Measurements from ENCODE around the gene NDRG4.

NDRG4 gene

GRCh38 chr16:58451945-58452401 lies 48.0 kb upstream of the NDRG4 start:
- H3K4me1 ChIP-seq (ENCODE audit: control insufficient read depth, low read length): no peaks in the 10 kb centered on the region
- TF ChIP-seq EZH2phosphoT487 (IDR thresholded peaks at IDR 0.05; ENCODE audit: borderline replicate concordance, low read length) (no peak), CTCF (IDR thresholded peaks at IDR 0.05; ENCODE audit: low read depth, low read length, poor library complexity, severe bottlenecking) (no peak)
- H4K20me1 ChIP-seq (ENCODE audit: control insufficient read depth, insufficient read depth, low read depth, low read length): no peaks in the 10 kb centered on the region
- no peaks in the 10 kb centered on the region for H3K9me2 ChIP-seq (replicated peaks; ENCODE audit: control insufficient read depth, low read length)
- no peak overlapping the region for H3K4me3 ChIP-seq (ENCODE audit: low read length)
- H3F3A ChIP-seq (ENCODE audit: control insufficient read depth, insufficient read depth): no peaks in the 10 kb centered on the region; the same call in 1 of the 2 replicates
- no peaks in the 10 kb centered on the region for H3K9me3 ChIP-seq (ENCODE audit: control insufficient read depth, insufficient read depth, low read length)
- H3K79me2 ChIP-seq (ENCODE audit: control insufficient read depth, low read length): no peaks in the 10 kb centered on the region
- H3K4me2 ChIP-seq (ENCODE audit: low read length): no peak overlapping the region
- no peaks in the 10 kb centered on the region for H3K27me3 ChIP-seq (ENCODE audit: control insufficient read depth, low read length)
- 0 out of 2 replicates have a peak, but pooled peaks cover 2% of the 10 kb centered on the region for H3K36me3 ChIP-seq (ENCODE audit: control insufficient read depth, low read length)
- no peak overlapping the region for H3K27ac ChIP-seq (ENCODE audit: low read depth, low read length)

GRCh38 chr16:58452640-58453039 lies 47.3 kb upstream of the NDRG4 start:
- Histone ChIP-seq H3K4me3 (ENCODE audit: low read length) (no peak overlapping the region), H3K27ac (ENCODE audit: low read depth, low read length) (no peak overlapping the region), H3K4me2 (ENCODE audit: low read length) (no peak overlapping the region), H3K27me3 (ENCODE audit: control insufficient read depth, low read length) (no peaks in the 10 kb centered on the region), H3K4me1 (ENCODE audit: control insufficient read depth, low read length) (no peaks in the 10 kb centered on the region), H3F3A (ENCODE audit: control insufficient read depth, insufficient read depth) (no peaks in the 10 kb centered on the region), H3K9me3 (ENCODE audit: control insufficient read depth, insufficient read depth, low read length) (no peaks in the 10 kb centered on the region), H3K9me2 (replicated peaks; ENCODE audit: control insufficient read depth, low read length) (no peaks in the 10 kb centered on the region), H4K20me1 (ENCODE audit: control insufficient read depth, insufficient read depth, low read depth, low read length) (no peaks in the 10 kb centered on the region), H3K79me2 (ENCODE audit: control insufficient read depth, low read length) (no peaks in the 10 kb centered on the region), H3K36me3 (ENCODE audit: control insufficient read depth, low read length) (0 out of 2 replicates have a peak, but pooled peaks cover 2% of the 10 kb centered on the region)
- TF ChIP-seq CTCF (IDR thresholded peaks at IDR 0.05; ENCODE audit: low read depth, low read length, poor library complexity, severe bottlenecking) (no peak), EZH2phosphoT487 (IDR thresholded peaks at IDR 0.05; ENCODE audit: borderline replicate concordance, low read length) (no peak)

GRCh38 chr16:58454178-58454577 lies 45.8 kb upstream of the NDRG4 start:
- no peaks in the 10 kb centered on the region for H3K9me3 ChIP-seq (ENCODE audit: control insufficient read depth, insufficient read depth, low read length)
- H3K27ac ChIP-seq (ENCODE audit: low read depth, low read length): no peak overlapping the region
- no peak overlapping the region for H3K4me3 ChIP-seq (ENCODE audit: low read length)
- no peaks in the 10 kb centered on the region for H3F3A ChIP-seq (ENCODE audit: control insufficient read depth, insufficient read depth)
- H3K4me1 ChIP-seq (ENCODE audit: control insufficient read depth, low read length): no peaks in the 10 kb centered on the region
- no peaks in the 10 kb centered on the region for H3K27me3 ChIP-seq (ENCODE audit: control insufficient read depth, low read length)
- 0 out of 2 replicates have a peak, but pooled peaks cover 2% of the 10 kb centered on the region for H3K36me3 ChIP-seq (ENCODE audit: control insufficient read depth, low read length)
- H3K4me2 ChIP-seq (ENCODE audit: low read length): no peak overlapping the region
- no peaks in the 10 kb centered on the region for H3K79me2 ChIP-seq (ENCODE audit: control insufficient read depth, low read length)
- H4K20me1 ChIP-seq (ENCODE audit: control insufficient read depth, insufficient read depth, low read depth, low read length): no peaks in the 10 kb centered on the region
- TF ChIP-seq CTCF (IDR thresholded peaks at IDR 0.05; ENCODE audit: low read depth, low read length, poor library complexity, severe bottlenecking): no peak
- no peak for TF ChIP-seq EZH2phosphoT487 (IDR thresholded peaks at IDR 0.05; ENCODE audit: borderline replicate concordance, low read length)
- no peaks in the 10 kb centered on the region for H3K9me2 ChIP-seq (replicated peaks; ENCODE audit: control insufficient read depth, low read length)

All from DOHH2 (cell line).